GM21717 (cell line): ENCODE measurements around the gene SMG6.
"Not testable (repeated sequence)": the region's sequence is repeated elsewhere in the genome, so short reads cannot be mapped to it uniquely, and the experiment has no call there.

Source experiments
- ATAC-seq: cut with Tn5 transposase; IDR thresholded peaks from one replicate; pipeline ENCODE4 v1.9.1; 2021; ENCODE audit warnings: mild to moderate bottlenecking, moderate library complexity; ENCODE audit not compliant: unreplicated experiment

Gene SMG6

GRCh38 chr17:2207815-2208515, 95.6 kb downstream of the SMG6 start:
- no peak for ATAC-seq

- ATAC-seq, result no peak
Measured at GRCh38 chr17:2204393-2204792, 99.2 kb downstream of the SMG6 start.

GRCh38 chr17:2203818-2204217, 99.8 kb downstream of the SMG6 start:
- ATAC-seq, result no peak

- no peak for ATAC-seq
Measured at GRCh38 chr17:2202996-2203575, 100.5 kb downstream of the SMG6 start.

- ATAC-seq, result no peak
Measured at GRCh38 chr17:2202302-2202995, 101.1 kb downstream of the SMG6 start.

GRCh38 chr17:2199386-2199785, 104.2 kb downstream of the SMG6 start:
- not testable (repeated sequence) for ATAC-seq

- ATAC-seq, result no peak
Measured at GRCh38 chr17:2198927-2199326, 104.7 kb downstream of the SMG6 start.

- no peak for ATAC-seq
Measured at GRCh38 chr17:2197271-2197670, 106.3 kb downstream of the SMG6 start.

GRCh38 chr17:2195729-2196128, 107.9 kb downstream of the SMG6 start:
- no peak for ATAC-seq

GRCh38 chr17:2194889-2195335, 108.7 kb downstream of the SMG6 start:
- no peak for ATAC-seq

- ATAC-seq, result no peak
Measured at GRCh38 chr17:2192367-2193057, 111.1 kb downstream of the SMG6 start.

- no peak for ATAC-seq
Measured at GRCh38 chr17:2191785-2192184, 111.8 kb downstream of the SMG6 start.

- ATAC-seq, result no peak
Measured at GRCh38 chr17:2191227-2191626, 112.4 kb downstream of the SMG6 start.

GRCh38 chr17:2190014-2190413, 113.6 kb downstream of the SMG6 start:
- no peak for ATAC-seq

GRCh38 chr17:2188971-2189630, 114.5 kb downstream of the SMG6 start:
- ATAC-seq, result no peak

GRCh38 chr17:2187758-2188157, 115.8 kb downstream of the SMG6 start:
- no peak for ATAC-seq

GRCh38 chr17:2186937-2187336, 116.6 kb downstream of the SMG6 start:
- ATAC-seq, result no peak

GRCh38 chr17:2184993-2185931, 118.3 kb downstream of the SMG6 start:
- no peak for ATAC-seq

GRCh38 chr17:2183346-2183745, 120.2 kb downstream of the SMG6 start:
- no peak for ATAC-seq

- no peak for ATAC-seq
Measured at GRCh38 chr17:2181897-2182448, 121.6 kb downstream of the SMG6 start.
